HG03097 (cell line): ENCODE measurements around the gene TNFAIP8L2.

Source experiments
- ATAC-seq: cut with Tn5 transposase; IDR thresholded peaks from one replicate; pipeline ENCODE4 v1.9.1; 2021; ENCODE audit not compliant: unreplicated experiment, low FRiP score

The TNFAIP8L2 gene

GRCh38 chr1:151145304-151146071 is 11.0 kb upstream of the TNFAIP8L2 start:
- ATAC-seq, result no peak

- ATAC-seq, result no peak
These were observed 10.4 kb upstream of the TNFAIP8L2 start for GRCh38 chr1:151146072-151146411.

- peak; percentile 95 for ATAC-seq
These were observed 9.9 kb upstream of the TNFAIP8L2 start, which contains the start of gene SEMA6C for GRCh38 chr1:151146412-151147131. TSS of gene SEMA6C (minus strand) at chr1:151146631. CDS start at chr1:151142621, 4,010 bp downstream.

- no peak for ATAC-seq
These were observed 9.3 kb upstream of the TNFAIP8L2 start for GRCh38 chr1:151147132-151147503.

- no peak for ATAC-seq
These were observed 8.8 kb upstream of the TNFAIP8L2 start for GRCh38 chr1:151147665-151148064.

GRCh38 chr1:151157067-151157531 is 650 bp downstream of the TNFAIP8L2 start:
- ATAC-seq, result no peak

- ATAC-seq, result no peak
These were observed 1.9 kb downstream of the TNFAIP8L2 start for GRCh38 chr1:151158326-151158725.

- no peak for ATAC-seq
These were observed 2.4 kb downstream of the TNFAIP8L2 start for GRCh38 chr1:151158751-151159251.

GRCh38 chr1:151159373-151159772 is 2.9 kb downstream of the TNFAIP8L2 start:
- no peak for ATAC-seq

- ATAC-seq, result no peak
These were observed 8.4 kb downstream of the TNFAIP8L2 start for GRCh38 chr1:151164732-151165280.

GRCh38 chr1:151165281-151165737 is 8.9 kb downstream of the TNFAIP8L2 start:
- no peak for ATAC-seq

- peak; percentile 83 for ATAC-seq
These were observed 9.5 kb downstream of the TNFAIP8L2 start, which contains the start of the genes LYSMD1 and SCNM1 for GRCh38 chr1:151165738-151166504. TSS of gene LYSMD1 (minus strand) at chr1:151165902. CDS start at chr1:151165258, 644 bp downstream. TSS of gene SCNM1 (plus strand) at chr1:151166144. CDS start at chr1:151166153, 9 bp downstream.

- ATAC-seq, result no peak
These were observed 10.1 kb downstream of the TNFAIP8L2 start for GRCh38 chr1:151166505-151166956.

GRCh38 chr1:151167116-151167515 is 10.7 kb downstream of the TNFAIP8L2 start:
- no peak for ATAC-seq

- no peak for ATAC-seq
These were observed 14.7 kb downstream of the TNFAIP8L2 start for GRCh38 chr1:151171190-151171589.

- ATAC-seq, result no peak
These were observed 18.7 kb downstream of the TNFAIP8L2 start for GRCh38 chr1:151175041-151175741.

- ATAC-seq, result no peak
These were observed 19.4 kb downstream of the TNFAIP8L2 start, which contains the start of gene TMOD4 for GRCh38 chr1:151175863-151176262. TSS of gene TMOD4 (minus strand) at chr1:151175981. CDS start at chr1:151174875, 1,106 bp downstream.

GRCh38 chr1:151176514-151177045 is 20.1 kb downstream of the TNFAIP8L2 start:
- ATAC-seq, result no peak

- no peak for ATAC-seq
These were observed 27.8 kb downstream of the TNFAIP8L2 start for GRCh38 chr1:151184211-151184610.
